ENCODE data around the gene IMPDH2.

DNA sequence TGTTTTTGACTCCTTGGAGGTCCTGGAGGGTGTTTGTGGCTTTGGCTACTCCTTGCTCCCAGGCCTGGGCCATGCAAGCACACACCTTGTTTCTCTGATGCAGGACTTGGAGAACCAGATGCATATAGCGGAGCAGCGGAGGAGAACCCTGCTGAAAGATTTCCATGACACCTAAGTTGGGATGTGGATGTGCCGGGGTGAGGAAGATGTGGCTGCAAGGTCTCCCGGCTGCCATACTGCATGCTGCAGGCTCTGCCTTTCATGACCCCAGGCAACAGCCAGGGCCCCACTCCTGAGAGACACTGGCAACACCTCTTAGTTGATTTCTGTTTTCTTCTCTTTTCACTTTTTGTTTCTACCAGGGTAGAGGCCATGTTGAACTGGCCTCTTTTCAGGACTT lies 46.1 kb downstream of the IMPDH2 start:
- TF ChIP-seq, protein P1, sequence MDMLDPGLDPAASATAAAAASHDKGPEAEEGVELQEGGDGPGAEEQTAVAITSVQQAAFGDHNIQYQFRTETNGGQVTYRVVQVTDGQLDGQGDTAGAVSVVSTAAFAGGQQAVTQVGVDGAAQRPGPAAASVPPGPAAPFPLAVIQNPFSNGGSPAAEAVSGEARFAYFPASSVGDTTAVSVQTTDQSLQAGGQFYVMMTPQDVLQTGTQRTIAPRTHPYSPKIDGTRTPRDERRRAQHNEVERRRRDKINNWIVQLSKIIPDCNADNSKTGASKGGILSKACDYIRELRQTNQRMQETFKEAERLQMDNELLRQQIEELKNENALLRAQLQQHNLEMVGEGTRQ (IDR thresholded peaks at IDR 0.05; ENCODE audit: low read depth, low read length): no peak
- TF ChIP-seq, protein P2, sequence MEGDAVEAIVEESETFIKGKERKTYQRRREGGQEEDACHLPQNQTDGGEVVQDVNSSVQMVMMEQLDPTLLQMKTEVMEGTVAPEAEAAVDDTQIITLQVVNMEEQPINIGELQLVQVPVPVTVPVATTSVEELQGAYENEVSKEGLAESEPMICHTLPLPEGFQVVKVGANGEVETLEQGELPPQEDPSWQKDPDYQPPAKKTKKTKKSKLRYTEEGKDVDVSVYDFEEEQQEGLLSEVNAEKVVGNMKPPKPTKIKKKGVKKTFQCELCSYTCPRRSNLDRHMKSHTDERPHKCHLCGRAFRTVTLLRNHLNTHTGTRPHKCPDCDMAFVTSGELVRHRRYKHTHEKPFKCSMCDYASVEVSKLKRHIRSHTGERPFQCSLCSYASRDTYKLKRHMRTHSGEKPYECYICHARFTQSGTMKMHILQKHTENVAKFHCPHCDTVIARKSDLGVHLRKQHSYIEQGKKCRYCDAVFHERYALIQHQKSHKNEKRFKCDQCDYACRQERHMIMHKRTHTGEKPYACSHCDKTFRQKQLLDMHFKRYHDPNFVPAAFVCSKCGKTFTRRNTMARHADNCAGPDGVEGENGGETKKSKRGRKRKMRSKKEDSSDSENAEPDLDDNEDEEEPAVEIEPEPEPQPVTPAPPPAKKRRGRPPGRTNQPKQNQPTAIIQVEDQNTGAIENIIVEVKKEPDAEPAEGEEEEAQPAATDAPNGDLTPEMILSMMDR (conservative IDR thresholded peaks at IDR 0.05; ENCODE audit: low read depth, low read length): no peak
- TF ChIP-seq MXI1 (IDR thresholded peaks at IDR 0.05; ENCODE audit: borderline replicate concordance, low read depth, low read length): no peak
- no peak for TF ChIP-seq CEBPB (IDR thresholded peaks at IDR 0.05; ENCODE audit: low read depth, low read length)
- no peak for TF ChIP-seq RAD21 (IDR thresholded peaks at IDR 0.05; ENCODE audit: low read length)
- TF ChIP-seq, protein P3, sequence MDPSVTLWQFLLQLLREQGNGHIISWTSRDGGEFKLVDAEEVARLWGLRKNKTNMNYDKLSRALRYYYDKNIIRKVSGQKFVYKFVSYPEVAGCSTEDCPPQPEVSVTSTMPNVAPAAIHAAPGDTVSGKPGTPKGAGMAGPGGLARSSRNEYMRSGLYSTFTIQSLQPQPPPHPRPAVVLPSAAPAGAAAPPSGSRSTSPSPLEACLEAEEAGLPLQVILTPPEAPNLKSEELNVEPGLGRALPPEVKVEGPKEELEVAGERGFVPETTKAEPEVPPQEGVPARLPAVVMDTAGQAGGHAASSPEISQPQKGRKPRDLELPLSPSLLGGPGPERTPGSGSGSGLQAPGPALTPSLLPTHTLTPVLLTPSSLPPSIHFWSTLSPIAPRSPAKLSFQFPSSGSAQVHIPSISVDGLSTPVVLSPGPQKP (IDR thresholded peaks at IDR 0.05; ENCODE audit: borderline replicate concordance, low read depth, low read length): no peak
- no peak for TF ChIP-seq MAFK (IDR thresholded peaks at IDR 0.05; ENCODE audit: low read depth, low read length)
- no peak for TF ChIP-seq SMC3 (IDR thresholded peaks at IDR 0.05; ENCODE audit: low read depth, low read length)
- TF ChIP-seq POLR2A (IDR thresholded peaks at IDR 0.05; ENCODE audit: low read depth, low read length): no peak
- TF ChIP-seq RFX5 (IDR thresholded peaks at IDR 0.05; ENCODE audit: low read depth, low read length): no peak
- TF ChIP-seq FOS (IDR thresholded peaks at IDR 0.05; ENCODE audit: low read depth, low read length): no peak
- TF ChIP-seq BHLHE40 (IDR thresholded peaks at IDR 0.05; ENCODE audit: low read depth, low read length): no peak
- no peak for TF ChIP-seq MAZ (IDR thresholded peaks at IDR 0.05; ENCODE audit: borderline replicate concordance, low read depth, low read length)
- TF ChIP-seq CHD1 (IDR thresholded peaks at IDR 0.05; ENCODE audit: low read depth, low read length): no peak

All from IMR-90 (cell line).